G401.6 (cell line): ENCODE data around the gene TSPAN19.
"Not testable (repeated sequence)": the region's sequence is repeated elsewhere in the genome, so short reads cannot be mapped to it uniquely, and the experiment has no call there.

Experiments
- FAIRE-seq: peaks from 2 replicates; lab custom pipeline; 2012; peaks lifted over from hg19 to GRCh38; lab: Jason Lieb, UNC

TSPAN19 gene

GRCh38 chr12:85036234-85036707, at the start of gene TSPAN19, which contains the start of gene LRRIQ1:
TSPAN19 (minus strand) TSS chr12:85036277; CDS start chr12:85029946, 6,331 bp downstream.
LRRIQ1 (plus strand) TSS chr12:85036351; CDS start chr12:85038177, 1,826 bp downstream.
- FAIRE-seq = no peak

DNA sequence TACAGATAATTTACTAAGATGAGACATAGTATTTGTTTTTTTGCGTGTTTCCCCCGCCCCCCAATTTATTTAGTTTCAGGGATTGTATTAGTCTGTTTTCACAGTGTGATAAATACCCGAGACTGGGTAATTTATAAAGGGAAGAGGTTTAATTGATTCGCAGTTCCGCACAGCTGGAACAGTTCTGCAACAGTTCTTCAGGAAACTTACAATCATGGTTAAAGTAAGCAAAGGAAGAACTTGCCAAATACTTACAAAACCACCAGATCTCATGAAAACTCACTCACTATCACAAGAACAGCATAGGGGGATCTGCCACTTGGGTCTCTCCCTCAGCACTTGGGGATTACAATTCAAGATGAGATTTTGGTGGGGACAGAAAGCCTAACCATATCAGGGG, 49.0 kb upstream of the TSPAN19 start:
- FAIRE-seq = no peak

GRCh38 chr12:85076688-85077430, 40.8 kb upstream of the TSPAN19 start:
- FAIRE-seq = peak; percentile 95

DNA sequence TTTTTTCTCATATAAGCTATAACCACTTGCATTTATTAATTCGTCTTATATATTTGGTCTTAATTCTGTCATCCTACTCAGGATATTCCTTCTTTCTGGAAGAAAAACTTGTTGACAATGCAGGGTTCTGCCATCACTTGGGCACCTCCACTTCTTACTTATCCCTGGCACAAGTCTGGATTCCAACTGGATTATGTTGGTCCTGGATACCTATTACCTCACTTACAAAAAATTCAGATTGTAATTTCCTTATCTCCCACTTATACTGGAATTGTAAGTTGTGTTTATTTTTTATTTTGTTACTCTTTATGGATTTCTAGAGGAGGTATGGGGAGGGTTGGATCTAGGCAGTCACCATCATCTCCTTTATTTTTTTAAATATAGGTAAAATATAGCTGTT, 36.7 kb upstream of the TSPAN19 start:
- no peak for FAIRE-seq

GRCh38 chr12:85065837-85066482, 29.9 kb upstream of the TSPAN19 start:
- no peak for FAIRE-seq

DNA sequence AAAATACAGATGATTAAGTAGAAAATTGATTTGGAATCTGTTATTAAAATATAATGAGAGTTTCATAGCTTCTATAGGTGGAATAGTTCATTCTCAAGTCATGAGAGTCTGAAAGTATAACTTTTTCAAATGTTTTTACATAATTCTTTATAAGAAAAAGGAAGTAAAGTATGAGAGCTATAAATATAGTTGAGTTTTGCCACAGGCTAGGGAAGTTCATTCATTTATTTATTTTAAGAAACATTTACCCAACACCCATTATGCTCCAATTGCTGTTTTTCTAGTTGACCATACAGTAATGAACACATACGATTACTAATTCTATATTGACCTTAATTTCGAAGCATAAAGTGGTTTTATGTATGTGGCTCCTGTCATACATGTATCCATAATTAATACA, 24.8 kb upstream of the TSPAN19 start:
- no peak for FAIRE-seq

GRCh38 chr12:85059594-85059993, 23.5 kb upstream of the TSPAN19 start:
- no peak for FAIRE-seq

GRCh38 chr12:85058339-85058738, 22.3 kb upstream of the TSPAN19 start:
- no peak for FAIRE-seq

DNA sequence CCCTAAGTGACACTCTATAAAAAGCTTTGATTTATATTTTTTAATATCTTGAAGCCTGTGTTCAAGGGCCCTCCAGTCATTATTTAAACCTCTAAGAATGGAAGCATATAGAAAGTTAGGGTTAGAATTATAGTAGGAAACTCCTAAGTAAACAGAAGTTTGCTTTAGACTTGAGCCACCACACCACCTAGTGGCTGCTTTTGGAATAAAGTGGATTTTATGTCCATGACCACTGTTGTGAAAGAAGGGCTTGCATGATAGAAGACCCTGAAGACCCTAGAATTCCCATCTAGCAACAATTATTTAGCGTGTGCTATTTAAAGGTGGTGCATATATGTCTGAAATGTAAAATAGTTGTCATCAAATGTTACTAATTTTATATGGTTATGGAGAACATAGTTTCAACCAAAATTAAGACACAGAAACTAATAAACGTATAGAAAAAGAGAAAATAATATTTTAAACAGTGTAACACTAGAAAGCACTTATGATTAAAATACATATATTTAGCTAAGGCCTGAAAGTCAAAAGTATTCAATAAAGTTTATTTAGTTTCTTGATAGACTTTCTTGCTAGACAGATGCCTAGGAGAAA, 21.4 kb upstream of the TSPAN19 start:
- FAIRE-seq = peak; percentile 84

- FAIRE-seq = no peak
Measured at GRCh38 chr12:85043829-85044228, 7.8 kb upstream of the TSPAN19 start.

- no peak for FAIRE-seq
Measured at GRCh38 chr12:85041395-85041794, 5.3 kb upstream of the TSPAN19 start.

DNA sequence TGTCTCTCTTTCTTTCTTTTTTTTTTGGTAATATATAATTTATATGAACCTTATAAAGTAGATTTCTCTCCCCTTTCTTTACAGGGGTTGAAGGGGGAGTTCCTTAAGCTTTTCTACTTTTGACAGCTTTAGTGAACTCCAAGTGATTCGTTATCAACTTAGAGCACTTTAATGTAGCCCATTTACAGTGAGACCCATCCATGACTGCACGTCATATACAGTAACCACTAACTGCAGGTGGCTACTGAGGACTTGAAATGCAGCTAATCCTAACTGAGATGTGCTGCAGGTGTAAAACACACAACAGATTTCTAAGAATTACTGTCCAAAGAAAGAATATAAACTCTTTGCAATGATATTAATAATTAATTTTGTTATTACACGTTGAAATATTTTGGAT, 656 bp upstream of the TSPAN19 start:
- no peak for FAIRE-seq

DNA sequence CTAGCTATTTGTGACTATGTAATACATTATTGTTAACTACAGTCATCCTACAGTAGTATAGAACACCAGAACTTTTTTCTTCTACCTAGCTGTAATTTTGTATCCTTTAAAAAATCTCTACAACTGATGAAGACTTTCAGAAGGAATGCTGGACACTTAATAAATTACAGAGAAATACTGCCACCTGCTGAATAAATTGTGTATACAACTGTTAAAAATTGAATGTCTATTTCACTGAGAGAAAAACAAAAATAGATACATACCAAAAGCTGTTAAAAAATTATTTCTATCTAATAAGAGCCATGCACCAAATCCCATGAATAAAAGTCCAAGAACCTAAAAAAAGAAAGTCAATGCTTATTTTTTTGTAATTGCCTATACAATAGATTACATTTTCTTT, 6.6 kb downstream of the TSPAN19 start:
- FAIRE-seq = peak; percentile 88

DNA sequence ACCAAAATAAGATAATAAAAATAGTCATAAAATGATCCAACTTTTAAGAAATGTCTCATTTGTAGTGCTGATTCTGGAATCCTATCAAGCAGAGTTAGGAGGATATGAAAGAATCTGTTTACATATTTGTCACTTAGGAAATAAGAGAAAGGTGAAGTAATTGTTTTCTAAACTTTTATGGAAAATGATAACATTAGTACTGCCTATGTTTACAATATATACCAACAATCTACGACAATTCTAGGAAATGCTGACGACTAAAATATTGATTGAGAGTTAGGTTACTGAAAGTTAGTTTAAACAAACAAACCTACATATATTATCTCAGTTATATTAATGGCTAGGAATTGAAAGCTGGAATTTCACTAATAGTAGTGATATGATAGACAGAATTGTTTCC, 18.0 kb downstream of the TSPAN19 start:
- FAIRE-seq = no peak

- FAIRE-seq = no peak
Measured at GRCh38 chr12:85017618-85018017, 18.5 kb downstream of the TSPAN19 start.

- no peak for FAIRE-seq
Measured at GRCh38 chr12:85017133-85017532, 18.9 kb downstream of the TSPAN19 start.

- FAIRE-seq = no peak
Measured at GRCh38 chr12:85016413-85016812, 19.7 kb downstream of the TSPAN19 start.

DNA sequence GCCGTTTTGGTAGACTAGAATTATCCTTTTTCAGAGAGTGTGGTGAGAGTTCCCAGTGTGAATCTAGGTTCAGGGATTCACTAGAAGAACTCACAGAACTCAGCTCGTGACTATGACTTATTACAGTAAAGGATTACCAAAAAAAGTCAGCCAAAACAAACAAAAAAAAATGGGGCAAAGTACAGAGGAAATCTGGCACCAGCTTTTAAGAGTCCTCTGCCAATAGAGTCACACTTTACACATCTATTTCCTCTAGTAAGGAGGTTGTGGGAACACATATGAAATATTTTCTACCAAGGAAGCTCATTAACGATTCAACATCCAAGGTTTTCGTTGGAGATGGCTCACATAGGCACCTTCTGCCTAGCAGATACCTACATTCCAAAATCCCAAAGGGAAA, 28.2 kb downstream of the TSPAN19 start:
- FAIRE-seq = no peak

DNA sequence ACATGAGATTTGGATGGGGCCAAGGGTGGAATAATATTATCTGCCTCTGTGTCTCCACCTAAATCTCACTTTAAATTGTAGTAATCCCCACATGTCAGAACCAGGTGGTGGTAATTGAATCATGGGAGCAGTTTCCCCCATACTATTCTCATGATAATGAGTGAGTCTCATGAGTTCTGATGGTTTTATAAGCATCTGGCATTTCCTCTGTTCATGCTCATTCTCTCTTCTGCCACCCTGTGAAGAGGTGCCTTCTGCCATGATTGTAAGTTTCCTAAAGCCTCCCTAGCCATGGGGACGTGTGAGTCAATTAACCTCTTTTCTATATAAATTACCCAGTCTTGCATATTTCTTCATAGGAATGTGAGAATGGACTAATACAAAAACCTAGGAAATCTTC, 29.9 kb downstream of the TSPAN19 start:
- FAIRE-seq = no peak

- no peak for FAIRE-seq
Measured at GRCh38 chr12:85005615-85006014, 30.5 kb downstream of the TSPAN19 start.

- FAIRE-seq = not testable (repeated sequence)
Measured at GRCh38 chr12:85005047-85005446, 31.0 kb downstream of the TSPAN19 start.

DNA sequence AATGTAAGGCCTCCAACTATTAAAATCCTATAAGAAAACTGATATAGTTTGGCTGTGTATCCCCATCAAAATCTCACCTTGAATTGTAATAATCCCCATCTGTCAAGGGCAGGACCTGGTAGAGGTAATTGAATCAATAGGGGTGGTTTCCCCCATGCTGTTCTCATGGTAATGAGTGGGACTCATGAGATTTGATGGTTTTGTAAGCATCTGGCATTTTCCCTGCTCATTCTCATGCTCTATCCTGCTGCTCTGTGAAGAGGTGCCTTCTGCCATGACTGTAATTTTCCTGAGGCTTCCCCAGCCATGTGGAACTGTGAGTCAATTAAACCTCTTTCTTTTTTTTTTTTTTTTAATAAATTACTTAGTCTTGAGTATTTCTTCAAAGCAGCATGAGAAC, 31.9 kb downstream of the TSPAN19 start:
- no peak for FAIRE-seq

DNA sequence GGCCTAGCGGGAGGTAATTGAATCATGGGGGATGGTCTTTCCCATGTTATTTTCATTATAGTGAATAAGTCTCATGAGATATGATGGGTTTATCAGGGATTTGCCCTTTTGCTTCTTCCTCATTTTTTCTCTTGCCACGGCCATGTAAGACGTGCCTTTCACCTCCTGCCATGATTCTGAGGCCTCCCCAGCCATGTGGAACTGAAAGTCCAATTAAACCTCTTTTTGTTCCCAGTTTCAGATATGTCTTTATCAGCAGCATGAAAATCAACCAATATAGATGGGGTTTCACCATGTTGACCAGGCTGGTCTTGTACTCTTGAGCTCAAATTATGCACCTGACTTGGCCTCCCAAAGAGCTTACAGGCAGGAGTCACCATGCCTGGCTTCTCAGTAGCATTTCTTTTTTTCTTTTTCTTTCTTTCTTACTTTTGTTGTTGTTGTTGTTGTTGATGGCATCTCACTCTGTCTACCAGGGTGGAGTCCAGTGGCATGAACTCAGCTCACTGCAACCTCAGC, 33.2 kb downstream of the TSPAN19 start:
- FAIRE-seq = no peak
